Erythroblast (primary cell): ENCODE data around the gene UBB.
"Not testable (repeated sequence)": the region's sequence is repeated elsewhere in the genome, so short reads cannot be mapped to it uniquely, and the experiment has no call there.

Experiments
- DNase-seq, 2 experiments: peaks; one replicate each; lab custom pipeline; 2025; lab: John Stamatoyannopoulos, UW
- GATA1 ChIP-seq: IDR thresholded peaks from 2 replicates; pipeline ENCODE4 v1.6.1; 2011; ENCODE audit warnings: low read depth, mild to moderate bottlenecking, control low read depth, low read length, moderate library complexity
- POLR2A ChIP-seq: IDR thresholded peaks from 2 replicates; pipeline ENCODE4 v1.6.1; 2011; ENCODE audit warnings: mild to moderate bottlenecking, low read length

The UBB gene

GRCh38 chr17:16383772-16384287 is 2.9 kb downstream of the UBB start:
- TF ChIP-seq POLR2A (no peak), GATA1 (no peak)

GRCh38 chr17:16384557-16384956 is 3.7 kb downstream of the UBB start:
- TF ChIP-seq POLR2A (peak; percentile 2), GATA1 (no peak)
- DNase-seq, result no peak

More at GRCh38 chr17:16383772-16384287, 2.9 kb downstream of the UBB start:
- DNase-seq, result peak in 1 of 2 experiments; percentile 23

- not testable (repeated sequence) for DNase-seq
Measured at GRCh38 chr17:16386126-16386507, 5.2 kb downstream of the UBB start.

- TF ChIP-seq POLR2A, result no peak
- TF ChIP-seq GATA1, result no peak
- DNase-seq, result no peak
Measured at GRCh38 chr17:16391451-16391850, 10.6 kb downstream of the UBB start.

GRCh38 chr17:16392491-16392890 is 11.6 kb downstream of the UBB start:
- DNase-seq, result not testable (repeated sequence)

GRCh38 chr17:16395887-16396286 is 15.0 kb downstream of the UBB start:
- peak in 1 of 2 experiments; percentile 39 for DNase-seq

- peak; percentile 70 to 73 for DNase-seq
Measured at GRCh38 chr17:16396693-16397092, 15.8 kb downstream of the UBB start.

GRCh38 chr17:16398270-16399267 is 17.7 kb downstream of the UBB start:
- no peak for TF ChIP-seq GATA1
- no peak for TF ChIP-seq POLR2A
- peak; percentile 85 to 88 for DNase-seq

- not testable (repeated sequence) for DNase-seq
Measured at GRCh38 chr17:16403847-16404246, 23.0 kb downstream of the UBB start.

GRCh38 chr17:16406742-16407674 is 26.1 kb downstream of the UBB start:
- peak in 1 of 2 experiments; percentile 25 for DNase-seq
- no peak for TF ChIP-seq POLR2A
- TF ChIP-seq GATA1, result no peak

GRCh38 chr17:16407911-16408588 is 27.2 kb downstream of the UBB start:
- DNase-seq, result peak; percentile 52 to 56
- TF ChIP-seq GATA1, result no peak

GRCh38 chr17:16415031-16415924 is 34.4 kb downstream of the UBB start, which contains the start of gene TRPV2:
Gene TRPV2, plus strand, starts transcription at chr17:16415571. Its CDS starts 2,098 bp downstream, at chr17:16417669.
- DNase-seq, result peak; percentile 51 to 59

GRCh38 chr17:16417399-16417798 is 36.5 kb downstream of the UBB start:
- TF ChIP-seq GATA1 (no peak), POLR2A (no peak)
- DNase-seq, result no peak

More at GRCh38 chr17:16415031-16415924, 34.4 kb downstream of the UBB start, which contains the start of gene TRPV2:
- TF ChIP-seq POLR2A (peak; percentile 42), GATA1 (no peak)
